ENCODE measurements around the gene HKDC1. TPM values are rescaled to one million over a fixed set of nuclear protein-coding genes. Genes with fewer than 3 reads are reported as not detected.

The HKDC1 gene
- total RNA-seq, 1 experiment from 2014 or later = 1.7 TPM

GRCh38 chr10:69180525-69181204 is 39.5 kb upstream of the HKDC1 start:
- POLR2A ChIA-PET = no interaction called here
- no peak; the same call in 1 of the 2 replicates for ATAC-seq
- TSS peak; percentile 41 for BruUV-seq (replicated peaks)
- no peak overlapping the region for H2AFZ ChIP-seq (ENCODE audit: low read depth, low read length, poor library complexity, severe bottlenecking)
- H3K9ac ChIP-seq (ENCODE audit: low read length) = peak overlapping the region; percentile 97
- peak overlapping the region; percentile 82 for H3K4me2 ChIP-seq (ENCODE audit: low read length)
- peaks cover 5 to 19% of the 10 kb centered on the region in 2 experiments; a peak in 3 of 4 replicates for H3K4me1 ChIP-seq (ENCODE audit: control insufficient read depth in 1 of 2, insufficient read depth in 2 of 2, low read length in 2 of 2)
- no peaks in the 10 kb centered on the region for H3K9me2 ChIP-seq (ENCODE audit: insufficient read depth)
- H3K36me3 ChIP-seq (ENCODE audit: control insufficient read depth in 1 of 2, insufficient read depth in 2 of 2, low read length in 2 of 2) = peaks cover 0 to 2% of the 10 kb centered on the region in 2 experiments; a peak in 1 of 4 replicates
- H3K27me3 ChIP-seq (ENCODE audit: insufficient read depth, low read length) = no peaks in the 10 kb centered on the region
- RAD21 ChIA-PET (ENCODE audit: low non-redundant PET in 1 of 2, low total read pairs in 2 of 2, uncharacterized antibody in 2 of 2, unreplicated experiment in 2 of 2) = no interaction called here
- intact Hi-C loops (cut with micrococcal nuclease) = no loop called here
- CTCF ChIA-PET = no interaction called here
- no peaks in the 10 kb centered on the region for H4K20me1 ChIP-seq (ENCODE audit: insufficient read depth)
- no peaks in the 10 kb centered on the region for H3K9me3 ChIP-seq (ENCODE audit: control insufficient read depth in 1 of 2, insufficient read depth in 1 of 2, low read depth in 1 of 2, low read length in 2 of 2)
- H3K4me3 ChIP-seq (replicated peaks in 1 of 2; ENCODE audit: low read depth in 1 of 2, low read length in 2 of 2) = peak overlapping the region; percentile 83 to 98
- no peak for DNase-seq (ENCODE audit: low read depth, low spot score)
- peak; percentile 65; the same call in 1 of the 2 replicates for TF ChIP-seq ZFX (IDR thresholded peaks at IDR 0.05)
- TF ChIP-seq POLR2AphosphoS5 (IDR thresholded peaks at IDR 0.05; ENCODE audit: low read depth, low read length) = no peak
- H3K27ac ChIP-seq (ENCODE audit: low read depth, low read length) = peak overlapping the region; percentile 73
- H3K79me2 ChIP-seq (ENCODE audit: insufficient read depth, low read length) = peaks cover 56% of the 10 kb centered on the region

DNA sequence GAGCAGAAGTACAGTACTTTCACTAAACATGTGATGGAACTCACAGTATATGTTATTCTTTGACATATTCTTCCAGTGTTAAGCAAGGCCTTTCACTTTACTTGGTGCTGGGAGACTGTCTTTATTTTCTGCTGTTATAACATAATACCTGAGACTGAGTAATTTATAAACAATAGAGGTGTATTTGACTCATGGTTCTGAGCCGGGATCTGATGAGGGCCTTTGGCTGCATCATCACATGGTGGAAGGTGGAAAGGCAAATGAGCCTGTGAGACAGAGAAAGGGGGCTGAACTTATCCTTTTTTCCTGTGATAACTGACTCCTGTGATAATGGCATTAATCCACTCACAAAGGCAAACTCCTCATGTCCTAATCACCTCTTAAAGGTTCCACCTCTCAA is 38.7 kb upstream of the HKDC1 start:
- ChIA-PET RAD21 (ENCODE audit: low non-redundant PET in 1 of 2, low total read pairs in 2 of 2, uncharacterized antibody in 2 of 2, unreplicated experiment in 2 of 2) (no interaction called here), POLR2A (no interaction called here), CTCF (interaction anchor here (1.2 kb wide), 1 partner anchor 227 kb away, joined by 3 read pairs; no protein-coding TSS in a partner anchor)
- H3K4me2 ChIP-seq (ENCODE audit: low read length) = peak overlapping the region; percentile 82
- DNase-seq (ENCODE audit: low read depth, low spot score) = no peak
- intact Hi-C loops (cut with micrococcal nuclease) = no loop called here
- peak overlapping the region; percentile 97 for H3K9ac ChIP-seq (ENCODE audit: low read length)
- peaks cover 7 to 8% of the 10 kb centered on the region in 2 experiments; a peak in 2 of 4 replicates for H3K36me3 ChIP-seq (ENCODE audit: control insufficient read depth in 1 of 2, insufficient read depth in 2 of 2, low read length in 2 of 2)
- no peaks in the 10 kb centered on the region for H3K27me3 ChIP-seq (ENCODE audit: insufficient read depth, low read length)
- H3K9me2 ChIP-seq (ENCODE audit: insufficient read depth) = no peaks in the 10 kb centered on the region
- H2AFZ ChIP-seq (ENCODE audit: low read depth, low read length, poor library complexity, severe bottlenecking) = no peak overlapping the region
- H3K9me3 ChIP-seq (ENCODE audit: control insufficient read depth in 1 of 2, insufficient read depth in 1 of 2, low read depth in 1 of 2, low read length in 2 of 2) = no peaks in the 10 kb centered on the region
- H3K4me1 ChIP-seq (ENCODE audit: control insufficient read depth in 1 of 2, insufficient read depth in 2 of 2, low read length in 2 of 2) = peaks cover 5 to 19% of the 10 kb centered on the region in 2 experiments; a peak in 3 of 4 replicates
- H3K27ac ChIP-seq (ENCODE audit: low read depth, low read length) = no peak overlapping the region
- peaks cover 64% of the 10 kb centered on the region for H3K79me2 ChIP-seq (ENCODE audit: insufficient read depth, low read length)
- TF ChIP-seq EGR1 (IDR thresholded peaks at IDR 0.05; ENCODE audit: low read depth) (no peak), JUND (IDR thresholded peaks at IDR 0.05) (no peak), ZFX (IDR thresholded peaks at IDR 0.05) (no peak), YY1 (IDR thresholded peaks at IDR 0.05; ENCODE audit: extremely low read depth, insufficient replicate concordance, low read depth, low read length) (no peak), SIN3A (IDR thresholded peaks at IDR 0.05; ENCODE audit: low read depth) (no peak), ATF3 (IDR thresholded peaks at IDR 0.05) (no peak), TCF7L2 (IDR thresholded peaks at IDR 0.05; ENCODE audit: borderline replicate concordance, extremely low read depth, insufficient read depth, insufficient read length) (no peak), ELF1 (IDR thresholded peaks at IDR 0.05; ENCODE audit: borderline replicate concordance, low read depth) (no peak), EZH2 (IDR thresholded peaks at IDR 0.05) (no peak), EZH2phosphoT487 (IDR thresholded peaks at IDR 0.05; ENCODE audit: borderline replicate concordance) (no peak), RAD21 (IDR thresholded peaks at IDR 0.05; ENCODE audit: low read depth) (no peak)
- H3K4me3 ChIP-seq (replicated peaks in 1 of 2; ENCODE audit: low read depth in 1 of 2, low read length in 2 of 2) = peak overlapping the region; percentile 83 to 98
- ATAC-seq = no peak
- BruUV-seq (replicated peaks) = no TSS peak
- H4K20me1 ChIP-seq (ENCODE audit: insufficient read depth) = no peaks in the 10 kb centered on the region
